ENCODE results near the gene NEUROD2.
"Not testable (repeated sequence)": the region's sequence is repeated elsewhere in the genome, so short reads cannot be mapped to it uniquely, and the experiment has no call there.

NEUROD2 gene

DNA sequence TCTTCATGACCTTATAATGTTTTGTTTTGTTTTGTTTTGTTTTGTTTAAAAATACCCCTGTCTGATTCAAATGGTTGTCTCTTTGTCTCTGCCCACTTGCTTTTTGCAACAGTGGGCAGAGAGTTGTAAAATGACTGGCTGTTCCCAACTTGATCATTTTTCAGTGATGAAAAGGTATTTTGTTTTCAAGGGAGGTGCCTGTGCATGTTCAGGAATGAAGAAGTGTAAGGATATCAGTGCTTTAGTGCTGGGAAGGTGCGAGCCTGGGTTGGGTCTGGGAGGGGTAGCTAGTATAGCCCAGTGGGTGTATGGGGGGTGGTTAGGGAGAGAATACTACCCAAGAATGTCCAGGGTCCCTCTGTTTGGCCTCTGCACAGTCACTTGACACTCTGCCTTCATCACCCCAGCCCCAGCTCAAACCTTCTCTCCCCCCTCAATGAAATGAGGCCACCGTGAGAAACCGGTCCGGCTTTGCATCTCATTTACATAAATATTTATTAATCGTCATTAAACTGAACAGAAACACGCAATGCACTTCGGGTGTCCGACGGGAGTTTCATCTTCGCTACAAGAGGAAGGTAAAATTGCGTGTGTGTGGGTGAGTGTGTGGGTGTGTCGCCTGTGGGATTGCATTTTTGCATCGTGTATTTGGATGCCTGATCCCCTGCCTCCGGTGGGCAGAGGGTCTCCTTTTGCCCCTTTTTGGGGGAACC is 4.3 kb downstream of the NEUROD2 start:
- no peak for DNase-seq

GRCh38 chr17:39602533-39603303 is 5.0 kb downstream of the NEUROD2 start:
- no peak for DNase-seq

- DNase-seq, result no peak
Observed at GRCh38 chr17:39601758-39602532, 5.8 kb downstream of the NEUROD2 start.

DNA sequence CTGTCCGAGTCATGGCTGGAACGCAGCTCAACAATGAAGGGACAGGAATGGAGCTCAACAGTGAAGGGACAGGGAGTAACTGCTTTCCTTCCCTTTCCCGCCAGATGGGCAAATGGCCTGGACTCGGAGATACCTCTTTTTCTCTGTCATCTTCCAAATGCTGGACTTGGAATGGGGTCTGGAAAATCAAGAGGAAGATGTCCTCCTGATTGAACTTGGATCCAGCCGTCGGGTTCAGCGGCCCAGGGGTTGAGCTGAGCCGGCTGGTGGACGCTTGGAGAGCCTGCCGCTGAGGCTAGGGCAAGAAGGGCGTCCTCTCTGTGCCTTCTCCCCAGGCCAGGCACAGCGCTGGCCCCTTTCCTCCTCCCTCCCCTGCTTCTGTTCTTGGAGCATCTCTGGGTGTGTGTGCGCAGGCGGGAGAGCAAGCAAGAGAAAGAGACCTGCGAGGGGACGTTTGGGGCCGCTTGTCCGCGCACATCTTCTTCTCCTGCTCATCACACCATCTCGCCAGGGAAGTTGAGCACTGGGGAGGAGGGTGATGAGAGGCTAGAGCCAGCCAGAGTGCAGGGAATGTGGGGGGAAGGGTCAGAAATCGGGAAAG is 6.6 kb downstream of the NEUROD2 start:
- DNase-seq, result no peak

- DNase-seq, result no peak
Observed at GRCh38 chr17:39600288-39600996, 7.3 kb downstream of the NEUROD2 start.

DNA sequence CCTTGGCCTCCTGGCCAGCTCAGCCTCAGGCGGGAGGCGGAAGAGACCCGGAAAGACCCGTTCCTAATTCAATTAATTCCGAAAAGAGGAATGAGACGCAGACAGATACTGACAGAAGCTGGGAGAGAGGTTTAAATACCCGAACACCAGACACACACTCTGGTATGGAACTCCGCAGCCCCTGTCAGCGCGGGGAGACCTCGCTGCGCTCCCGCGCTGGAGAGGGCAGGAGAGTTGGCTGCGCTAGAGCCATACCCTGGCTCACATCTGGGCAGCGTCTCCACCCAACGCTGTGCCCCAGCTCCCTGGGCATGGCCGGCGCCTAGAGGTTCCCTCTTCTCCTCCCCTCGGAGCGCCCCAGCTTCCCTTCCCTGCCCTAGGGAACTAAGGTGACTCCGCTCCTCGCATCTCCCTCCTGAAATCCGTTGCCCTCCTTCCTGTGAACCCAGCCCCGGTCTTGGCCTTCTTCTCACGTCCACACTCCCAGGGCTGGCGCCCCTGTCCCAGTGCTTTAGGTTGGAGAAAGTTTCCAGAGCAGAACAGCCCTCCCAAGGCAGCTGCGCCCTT is 8.0 kb downstream of the NEUROD2 start:
- no peak for DNase-seq

GRCh38 chr17:39599004-39599664 is 8.6 kb downstream of the NEUROD2 start:
- no peak for DNase-seq

DNA sequence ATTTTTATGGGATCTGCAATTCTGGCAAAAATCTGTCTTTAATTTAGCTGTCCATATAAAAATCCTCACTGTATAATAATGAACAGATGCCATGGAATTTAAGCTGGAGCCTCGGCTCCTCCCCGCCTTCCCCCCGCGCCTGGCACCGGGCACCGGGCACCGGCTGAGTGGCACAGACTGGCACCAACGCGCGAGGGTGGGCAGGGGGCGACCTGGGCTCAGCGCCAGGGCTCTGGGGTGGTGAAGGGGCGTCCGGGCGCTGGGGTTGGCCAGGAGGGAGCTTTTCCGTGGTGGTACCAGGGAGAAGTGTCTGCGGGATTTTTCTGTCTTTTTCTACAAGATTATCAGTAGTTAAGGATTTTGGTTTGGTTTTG is 9.1 kb downstream of the NEUROD2 start:
- peak in 1 of 56 donors; percentile 18 for DNase-seq

- DNase-seq, result peak in 1 of 56 donors; percentile 34
Observed at GRCh38 chr17:39598047-39598481, 9.7 kb downstream of the NEUROD2 start.

DNA sequence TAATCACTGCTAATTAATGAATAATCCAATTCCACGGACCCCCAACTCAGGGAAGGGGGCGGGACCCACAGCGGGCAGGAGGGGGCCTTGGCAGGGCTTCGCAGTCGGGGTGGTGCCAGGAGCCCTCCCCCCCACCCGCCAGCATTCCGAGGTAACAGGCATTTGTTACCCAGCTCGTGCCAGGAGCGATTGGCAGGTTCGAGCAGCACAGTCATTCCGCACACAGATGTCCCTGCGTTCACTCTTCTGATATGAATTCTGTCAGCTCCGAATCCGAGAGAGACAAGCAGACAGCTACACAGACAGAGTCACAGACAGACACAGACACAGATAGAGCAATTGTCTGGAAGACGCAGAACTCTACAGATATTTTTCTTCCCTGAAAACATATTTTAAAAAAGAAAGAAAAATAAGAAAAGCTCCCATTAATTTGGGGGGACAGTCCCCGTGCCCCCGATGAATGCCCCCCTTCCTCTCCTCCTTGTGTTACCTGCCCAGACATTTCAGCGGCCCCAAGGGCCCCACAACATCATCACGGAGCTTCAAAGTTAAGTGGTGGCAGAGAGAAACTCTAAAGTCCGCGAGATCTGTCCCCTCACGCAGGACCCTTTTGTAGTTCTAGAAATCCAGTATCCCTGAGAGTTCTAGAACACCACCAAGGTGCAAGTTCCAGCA is 10.2 kb downstream of the NEUROD2 start:
- peak in 2 of 56 donors; percentile 17 to 19 for DNase-seq

DNA sequence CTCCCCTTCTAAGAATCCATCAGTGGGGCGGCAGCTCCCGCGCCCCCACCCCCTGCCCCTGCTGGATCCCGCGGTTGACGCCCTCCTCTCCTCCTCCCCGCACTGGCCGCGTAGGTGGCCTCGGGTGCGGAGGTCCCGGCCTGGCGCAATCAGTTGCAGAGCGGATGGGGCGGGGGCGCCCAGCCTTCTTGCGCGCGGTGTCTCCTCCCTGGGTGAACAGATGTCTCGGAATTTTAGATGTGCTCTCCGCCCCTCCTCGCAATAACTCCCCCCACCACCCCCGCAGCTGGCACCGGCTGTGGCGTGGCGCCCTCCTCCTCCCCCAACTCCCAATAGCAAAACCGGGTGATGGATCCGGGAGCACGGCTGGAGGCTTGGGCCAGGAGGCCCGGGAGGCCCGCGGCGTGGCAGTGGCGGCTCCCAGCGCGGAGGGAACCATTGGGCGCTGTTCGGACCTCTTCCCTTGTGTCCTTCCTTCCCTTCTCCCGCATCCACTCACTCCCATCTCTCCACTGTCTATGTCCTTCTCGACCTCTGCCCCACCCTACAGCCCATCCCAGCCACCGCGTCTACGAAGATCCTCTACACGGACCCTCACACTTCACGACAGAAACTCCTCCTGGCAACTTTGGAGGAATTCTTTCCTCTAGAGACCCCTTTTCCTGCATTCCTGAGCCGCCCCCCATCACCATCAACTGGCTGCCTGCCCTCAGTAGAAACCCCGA is 11.0 kb downstream of the NEUROD2 start:
- DNase-seq, result no peak

GRCh38 chr17:39595928-39596510 is 11.7 kb downstream of the NEUROD2 start:
- no peak for DNase-seq

GRCh38 chr17:39595294-39595693 is 12.4 kb downstream of the NEUROD2 start:
- no peak for DNase-seq

- no peak for DNase-seq
Observed at GRCh38 chr17:39593371-39593770, 14.3 kb downstream of the NEUROD2 start.

- peak in 8 of 56 donors; percentile 7 to 33 (median 18) for DNase-seq
Observed at GRCh38 chr17:39591958-39592954, 15.5 kb downstream of the NEUROD2 start.

DNA sequence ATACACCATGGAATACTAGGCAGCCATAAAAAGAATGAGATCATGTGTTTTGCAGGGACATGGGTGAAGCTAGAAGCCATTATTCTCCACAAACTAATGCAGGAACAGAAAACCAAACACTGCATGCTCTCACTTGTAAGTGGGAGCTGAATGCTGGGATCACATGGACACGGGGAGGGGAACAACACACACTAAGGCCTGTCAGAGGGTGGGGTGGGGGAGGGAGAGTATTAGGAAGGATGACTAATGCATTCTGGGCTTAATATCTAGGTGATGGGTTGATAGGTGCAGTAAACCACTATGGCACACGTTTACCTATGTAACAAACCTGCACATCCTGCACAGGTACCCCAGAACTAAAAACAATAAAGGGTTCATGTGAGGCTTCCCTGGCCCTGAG is 17.5 kb downstream of the NEUROD2 start:
- DNase-seq, result not testable (repeated sequence)

GRCh38 chr17:39582658-39583057 is 25.1 kb downstream of the NEUROD2 start:
- DNase-seq, result no peak
